Ovary (tissue), 3 donors: ENCODE measurements around the gene HMGB2.

ENCODE experiments used
- CTCF ChIP-seq, 3 donors: fragments of 450-650 bp in 2 of 3; fragments of 200-600 bp in 1 of 3; IDR thresholded peaks; one replicate each; pipeline versions ENCODE4 v1.5.1 to v1.8.0; 2016 to 2022; ENCODE audit warnings: antibody characterized with exemption in 3 of 3, mild to moderate bottlenecking in 1 of 3
- EP300 ChIP-seq: sonication (generic); formaldehyde crosslinking; IDR thresholded peaks from one replicate; pipeline ENCODE4 v1.6.1; 2017; ENCODE audit warnings: antibody characterized with exemption
- POLR2A ChIP-seq: fragments of 450-650 bp; IDR thresholded peaks from one replicate; pipeline ENCODE4 v1.6.1; 2017; ENCODE audit warnings: antibody characterized with exemption, mild to moderate bottlenecking, moderate library complexity
- donor health status: DM: no; HTN: no; CAD: no.

GRCh38 chr4:173317004-173317403, 17.2 kb downstream of the HMGB2 start:
- TF ChIP-seq CTCF (IDR thresholded peaks at IDR 0.05) (no peak), POLR2A (no peak), EP300 (no peak)
